GM19025 (cell line): ENCODE data around the gene ADAMTSL3.
"Not testable (repeated sequence)": the region's sequence is repeated elsewhere in the genome, so short reads cannot be mapped to it uniquely, and the experiment has no call there.

Source experiments
- ATAC-seq: cut with Tn5 transposase; IDR thresholded peaks from one replicate; pipeline ENCODE4 v1.9.1; 2021; ENCODE audit warnings: mild to moderate bottlenecking, low read depth, moderate library complexity; ENCODE audit not compliant: unreplicated experiment

Gene ADAMTSL3

GRCh38 chr15:83999396-84000135 is 345.6 kb downstream of the ADAMTSL3 start:
- ATAC-seq = no peak

GRCh38 chr15:84001037-84001436 is 347.1 kb downstream of the ADAMTSL3 start:
- no peak for ATAC-seq

DNA sequence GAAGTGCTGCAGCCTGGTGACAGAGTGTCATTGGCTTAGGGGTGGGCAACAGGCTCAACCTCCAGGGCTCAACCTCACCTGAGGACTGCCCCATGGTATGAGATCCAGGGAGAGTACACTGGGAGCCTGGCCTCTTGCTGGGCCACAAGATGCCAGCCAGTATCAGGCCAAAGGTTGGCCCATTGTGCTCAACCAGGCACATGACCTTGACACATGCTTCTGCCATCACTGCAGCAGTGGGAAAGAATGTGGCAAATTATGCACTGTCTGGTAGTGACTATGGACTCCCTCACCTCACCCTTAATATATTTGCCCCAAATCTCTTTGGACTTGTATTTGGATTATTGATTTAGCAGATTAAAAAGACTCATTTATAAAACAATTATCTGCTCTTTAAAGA is 347.7 kb downstream of the ADAMTSL3 start:
- ATAC-seq = no peak

DNA sequence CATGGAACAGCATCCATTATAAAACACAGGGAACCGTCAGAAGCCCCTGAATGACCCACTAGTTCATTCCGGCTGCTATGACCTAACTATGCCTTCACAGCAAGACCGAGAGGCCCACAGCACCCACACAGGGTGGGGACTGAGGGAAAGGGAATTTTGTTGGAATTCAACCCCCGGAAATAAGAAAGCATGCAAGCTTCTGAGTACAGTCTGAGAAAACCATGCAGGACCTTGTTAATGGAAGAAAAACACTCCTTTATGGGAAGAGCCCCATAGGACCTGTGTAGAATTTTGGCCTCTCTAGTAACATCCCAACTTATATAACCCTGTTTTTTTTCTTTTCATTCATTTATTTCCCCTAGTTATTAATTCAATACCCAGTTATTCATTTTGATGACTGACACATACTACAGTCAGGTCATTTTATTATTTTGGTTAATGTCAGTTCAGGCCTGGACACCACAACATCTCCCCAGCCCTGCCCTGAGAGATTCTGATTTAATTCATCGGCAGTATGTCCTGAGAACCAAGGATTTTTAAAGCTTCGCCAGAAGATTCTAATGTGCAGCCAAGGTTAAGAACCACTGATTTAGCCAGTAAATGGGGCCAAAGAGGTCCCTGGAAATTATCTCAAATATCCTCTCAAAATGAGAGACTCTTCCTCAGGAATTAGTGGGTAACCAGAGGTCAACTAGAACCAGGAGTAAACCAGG is 350.0 kb downstream of the ADAMTSL3 start:
- no peak for ATAC-seq

- ATAC-seq = no peak
These were observed 352.5 kb downstream of the ADAMTSL3 start for GRCh38 chr15:84006421-84006820.

- no peak for ATAC-seq
These were observed 355.7 kb downstream of the ADAMTSL3 start for GRCh38 chr15:84009616-84010015.

DNA sequence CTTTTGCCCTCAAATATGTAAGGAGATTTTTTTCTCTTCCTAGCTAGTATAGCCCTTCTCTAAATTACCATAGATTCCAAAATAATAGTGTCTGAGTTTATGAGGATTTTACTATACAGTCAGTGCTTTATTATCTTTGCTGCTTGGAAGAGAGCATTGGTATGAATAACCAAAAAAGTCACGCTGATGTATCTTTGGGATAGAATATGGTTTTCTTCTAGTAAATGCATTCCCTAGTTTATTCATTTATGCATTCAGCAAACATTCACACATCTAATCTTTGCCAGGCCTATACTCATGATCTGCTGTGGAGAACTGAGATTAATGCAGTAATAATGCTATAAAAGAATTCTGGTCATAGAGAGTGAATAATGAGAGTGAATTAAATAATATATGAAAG is 356.3 kb downstream of the ADAMTSL3 start:
- ATAC-seq = no peak

GRCh38 chr15:84016371-84016770 is 362.4 kb downstream of the ADAMTSL3 start:
- ATAC-seq = no peak

GRCh38 chr15:84022516-84022915 is 368.6 kb downstream of the ADAMTSL3 start:
- no peak for ATAC-seq

GRCh38 chr15:84023636-84024035 is 369.7 kb downstream of the ADAMTSL3 start:
- ATAC-seq = no peak

- no peak for ATAC-seq
These were observed 380.1 kb downstream of the ADAMTSL3 start for GRCh38 chr15:84033793-84034553.

DNA sequence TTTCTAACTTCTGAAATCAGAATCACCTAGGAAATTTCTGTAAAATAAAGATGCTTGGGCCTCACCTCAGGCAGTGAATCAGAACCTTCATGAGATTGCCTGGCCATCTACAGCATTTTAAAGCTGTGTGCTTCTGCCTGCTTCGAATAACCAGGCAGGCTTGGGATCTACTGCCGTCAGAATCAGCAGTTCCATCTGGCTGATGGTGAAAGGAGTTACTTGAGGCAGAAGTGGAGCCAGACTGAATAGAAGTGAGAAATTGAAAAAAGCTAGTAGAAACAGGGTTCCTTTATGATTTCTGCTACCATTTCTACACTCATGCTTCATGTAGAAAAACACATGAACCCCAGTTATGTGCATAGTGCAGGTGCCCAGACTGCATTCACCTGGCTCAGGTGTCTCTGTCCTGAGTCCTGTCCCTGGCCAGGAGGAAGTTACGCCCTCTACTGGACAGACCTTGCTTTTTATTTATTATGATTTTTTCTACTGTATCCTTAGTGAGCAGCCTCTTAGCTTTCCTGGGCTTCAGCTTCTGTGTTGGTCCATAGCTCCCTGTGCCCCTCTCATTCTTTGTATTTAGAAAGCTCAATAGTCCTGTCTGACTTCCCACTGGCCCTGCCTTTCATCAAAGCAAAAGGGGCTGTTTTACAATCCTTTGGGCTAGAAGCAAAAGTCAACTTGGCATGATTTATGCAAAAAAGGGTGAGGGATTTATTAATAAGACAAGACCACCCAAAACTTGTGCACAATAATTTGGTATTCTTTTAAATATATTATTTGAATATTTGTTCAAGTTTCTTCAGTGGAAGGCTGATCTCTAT is 380.9 kb downstream of the ADAMTSL3 start:
- ATAC-seq = no peak

GRCh38 chr15:84035399-84035766 is 381.5 kb downstream of the ADAMTSL3 start:
- ATAC-seq = no peak

GRCh38 chr15:84037301-84037700 is 383.4 kb downstream of the ADAMTSL3 start:
- ATAC-seq = no peak

GRCh38 chr15:84042434-84043056 is 388.6 kb downstream of the ADAMTSL3 start:
- ATAC-seq = not testable (repeated sequence)

DNA sequence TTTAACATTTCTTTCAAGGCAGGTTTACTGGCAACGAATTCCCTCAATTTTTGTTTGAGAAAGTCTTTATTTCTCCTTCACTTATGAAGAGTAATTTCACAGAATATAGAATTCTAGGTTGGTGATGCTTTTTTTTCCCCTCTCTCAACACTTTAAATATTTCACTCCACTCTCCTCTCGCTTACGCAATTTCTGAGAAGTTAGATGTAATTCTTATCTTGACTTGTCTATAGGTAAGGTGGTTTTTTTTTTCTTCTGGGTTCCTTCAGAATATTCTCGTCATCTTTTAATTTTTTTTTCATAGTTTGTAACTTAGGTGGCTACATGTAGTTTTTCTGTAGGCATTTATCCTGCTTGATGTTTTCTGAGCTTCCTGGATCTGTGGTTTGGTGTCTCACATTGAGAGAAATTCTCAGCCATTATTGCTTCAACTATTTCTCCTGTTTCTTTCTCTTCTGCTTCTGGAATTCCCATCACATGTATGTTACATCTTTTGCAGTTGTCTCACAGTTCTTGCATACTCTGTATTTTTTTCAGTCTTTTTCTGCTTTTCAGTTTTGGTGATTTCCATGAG is 392.2 kb downstream of the ADAMTSL3 start:
- no peak for ATAC-seq

DNA sequence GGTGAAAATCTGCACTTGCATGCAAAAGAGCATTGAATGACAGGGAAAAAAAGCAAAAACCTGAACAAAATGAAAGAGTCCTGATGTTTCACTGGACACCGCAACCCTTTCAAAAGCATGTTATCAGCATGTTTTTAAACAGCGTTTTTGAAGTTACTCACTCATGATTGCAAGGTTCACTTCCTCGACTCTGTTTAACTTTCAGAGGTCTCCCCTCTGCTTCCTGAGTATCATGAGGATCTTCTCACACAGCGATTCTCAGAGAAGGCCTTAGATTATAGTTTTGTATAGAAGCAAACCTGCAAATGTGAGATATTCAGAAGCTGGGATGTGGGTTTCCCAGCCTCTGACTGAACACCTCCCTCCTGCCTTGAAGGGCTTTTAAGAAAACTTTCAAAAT is 395.6 kb downstream of the ADAMTSL3 start:
- ATAC-seq = not testable (repeated sequence)

DNA sequence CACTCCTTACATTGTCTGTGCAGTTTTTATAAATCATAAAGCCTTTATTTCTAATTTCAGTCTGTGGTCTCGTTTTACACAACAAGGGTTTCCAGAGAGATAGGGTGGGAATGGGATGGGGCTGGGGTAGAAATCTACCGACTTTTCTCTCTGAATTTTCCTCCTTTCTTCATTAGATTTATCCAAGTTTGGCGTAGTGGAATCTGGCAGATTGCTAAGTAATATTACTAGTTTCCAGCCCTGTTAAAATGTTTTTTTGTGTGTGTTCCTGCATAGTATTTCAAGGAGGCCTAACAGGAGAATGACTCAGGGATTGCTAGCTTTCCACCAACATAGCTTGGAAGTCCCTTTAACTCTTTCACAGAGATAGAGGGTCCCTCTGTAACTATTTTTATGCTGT is 396.2 kb downstream of the ADAMTSL3 start:
- ATAC-seq = no peak

DNA sequence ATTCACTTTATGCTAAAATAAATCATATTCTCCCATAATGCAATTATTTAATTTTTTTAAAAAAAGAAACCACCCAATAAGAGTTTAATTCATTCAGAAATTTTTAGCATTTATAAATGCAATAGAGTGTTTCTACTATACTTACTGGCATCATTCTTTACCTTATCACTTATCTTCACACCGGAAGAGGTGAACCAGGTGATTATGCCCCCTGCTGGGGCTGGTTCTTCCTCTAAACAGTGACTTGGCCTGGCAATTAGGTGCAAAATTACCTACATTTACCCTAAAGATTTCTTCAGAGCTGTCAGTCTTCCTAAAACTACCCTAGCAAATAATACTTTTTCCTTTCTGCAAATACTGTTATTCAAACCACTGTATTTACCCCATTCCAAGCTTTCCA is 397.2 kb downstream of the ADAMTSL3 start:
- ATAC-seq = not testable (repeated sequence)

DNA sequence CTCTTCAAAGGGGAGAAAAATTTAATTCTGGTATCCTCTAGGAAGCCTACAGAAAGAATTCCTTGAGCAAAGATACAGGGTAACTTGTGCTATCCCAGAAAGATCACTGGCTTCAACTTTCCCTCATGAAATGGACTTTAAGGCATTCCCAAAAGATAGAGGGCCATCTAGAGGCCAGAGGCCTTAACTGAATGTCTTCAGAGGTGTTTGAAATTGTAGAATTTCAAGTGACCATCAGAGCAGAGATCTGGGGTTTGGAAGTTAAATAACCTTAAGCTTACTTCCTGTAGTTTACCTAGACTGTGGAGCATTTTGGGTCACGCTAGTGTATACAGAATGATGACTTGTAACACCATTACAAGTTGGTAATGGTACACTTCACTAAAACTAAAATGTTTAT is 400.6 kb downstream of the ADAMTSL3 start:
- ATAC-seq = not testable (repeated sequence)
